DND-41 (cell line): ENCODE measurements around the gene PAFAH2.

Source experiments
- ATAC-seq: fragments of 200-7000 bp; cut with Tn5 transposase; 3 replicates; pipeline ENCODE4 v1.9.1; 2021; ENCODE audit warnings: low read depth; ENCODE audit not compliant: insufficient read depth
- DNase-seq: peaks from one replicate; pipeline ENCODE4 v3.0.0-alpha.2; 2020
- H2AFZ ChIP-seq: 2 replicates; pipeline ENCODE4 v1.6.0; 2012; ENCODE audit warnings: low read depth, low read length
- H3K27ac ChIP-seq: 2 replicates; pipeline ENCODE4 v1.5.1; 2012; ENCODE audit warnings: low read length, inconsistent platforms
- H3K27me3 ChIP-seq: fragments of 200-600 bp; sonication (generic); 2 replicates; pipeline ENCODE4 v1.6.0; 2012; ENCODE audit warnings: low read length, mild to moderate bottlenecking, inconsistent platforms; ENCODE audit not compliant: insufficient read depth, poor library complexity
- H3K36me3 ChIP-seq: 2 replicates; pipeline ENCODE4 v1.5.1; 2012; ENCODE audit warnings: low read length, inconsistent platforms; ENCODE audit not compliant: insufficient read depth
- H3K4me1 ChIP-seq: 2 replicates; pipeline ENCODE4 v1.5.1; 2012; ENCODE audit warnings: mild to moderate bottlenecking, low read length; ENCODE audit not compliant: insufficient read depth
- H3K4me2 ChIP-seq: 2 replicates; pipeline ENCODE4 v1.6.0; 2012; ENCODE audit warnings: mild to moderate bottlenecking, moderate library complexity, low read length, inconsistent platforms; ENCODE audit not compliant: insufficient read depth
- H3K4me3 ChIP-seq, 2 experiments: fragments of 200-600 bp in 1 of 2; shearing (Covaris generic) in 1 of 2; 2 replicates each; pipeline ENCODE4 v1.5.1; 2012 to 2016; ENCODE audit warnings: inconsistent platforms in 2 of 2, low read length in 2 of 2, mild to moderate bottlenecking in 2 of 2, low read depth in 1 of 2, moderate library complexity in 1 of 2
- H3K79me2 ChIP-seq: 2 replicates; pipeline ENCODE4 v1.6.0; 2012; ENCODE audit warnings: low read length, inconsistent platforms; ENCODE audit not compliant: insufficient read depth
- H3K9ac ChIP-seq: 2 replicates; pipeline ENCODE4 v1.6.0; 2012; ENCODE audit warnings: low read depth, mild to moderate bottlenecking, inconsistent platforms, low read length, moderate library complexity
- H3K9me3 ChIP-seq: 2 replicates; pipeline ENCODE4 v1.5.1; 2012; ENCODE audit warnings: low read length, moderate library complexity, mild to moderate bottlenecking, inconsistent platforms; ENCODE audit not compliant: insufficient read depth, severe bottlenecking
- H4K20me1 ChIP-seq: 2 replicates; pipeline ENCODE4 v1.6.0; 2012; ENCODE audit warnings: low read length; ENCODE audit not compliant: insufficient read depth
- CTCF ChIP-seq: IDR thresholded peaks from 2 replicates; pipeline ENCODE4 v1.5.1; 2012; ENCODE audit warnings: borderline replicate concordance, low read length, moderate library complexity, mild to moderate bottlenecking; ENCODE audit not compliant: poor library complexity, severe bottlenecking; ENCODE audit errors: extremely low read depth
- EZH2 ChIP-seq: IDR thresholded peaks from 3 replicates; pipeline ENCODE4 v1.6.1; 2012; ENCODE audit warnings: borderline replicate concordance, low read depth, mild to moderate bottlenecking, moderate library complexity, low read length, inconsistent platforms; ENCODE audit not compliant: severe bottlenecking

PAFAH2 gene

DNA sequence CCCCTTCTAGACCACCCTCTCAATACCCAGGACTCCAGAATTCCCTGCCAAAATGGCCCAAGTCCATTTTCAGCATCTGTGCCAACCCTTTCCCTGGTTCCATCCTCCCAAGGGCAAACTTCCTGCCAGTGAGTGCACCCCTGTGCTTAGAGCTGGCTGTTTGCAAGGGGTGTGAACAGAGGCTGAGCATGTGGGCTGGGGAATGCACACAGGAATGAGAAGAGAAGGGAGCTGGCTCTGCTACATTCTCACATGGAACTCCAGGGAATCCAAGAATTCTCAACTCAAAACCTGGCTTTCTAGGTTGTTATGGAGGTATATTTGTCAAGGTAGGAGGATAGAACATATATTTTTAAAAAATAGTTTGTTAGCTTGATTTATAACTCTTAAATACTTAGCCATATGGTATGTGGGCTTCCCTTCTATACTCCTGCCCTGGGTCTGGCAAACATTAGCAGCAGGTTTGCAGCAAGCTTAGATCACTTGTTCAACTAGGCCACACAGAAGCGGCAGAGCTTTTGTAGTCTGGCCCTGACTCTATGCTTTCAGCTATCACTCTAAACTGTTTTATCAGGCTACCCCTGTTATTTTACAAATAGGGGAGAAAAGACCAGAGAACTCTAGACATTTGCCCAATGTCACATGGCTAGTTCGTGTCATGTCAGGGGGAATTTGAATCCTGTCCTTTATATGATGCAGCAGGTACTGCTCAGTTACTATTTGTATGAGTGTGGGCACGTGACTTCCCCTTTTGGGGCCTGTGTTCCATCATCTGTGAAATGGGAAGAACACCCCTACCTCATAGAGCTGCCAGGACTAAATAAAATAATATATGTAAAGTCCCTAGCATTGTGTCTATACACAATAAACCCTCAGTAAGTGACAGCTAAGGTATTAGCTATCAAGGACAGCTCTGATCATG lies 83.5 kb downstream of the PAFAH2 start:
- H3K36me3 ChIP-seq = no peaks in the 10 kb centered on the region
- no peaks in the 10 kb centered on the region for H3K27me3 ChIP-seq
- TF ChIP-seq EZH2 = no peak
- TF ChIP-seq CTCF = no peak
- H4K20me1 ChIP-seq = no peaks in the 10 kb centered on the region
- no peak overlapping the region for H3K4me3 ChIP-seq
- ATAC-seq (no peak), DNase-seq (no peak)
- no peak overlapping the region for H2AFZ ChIP-seq
- H3K27ac ChIP-seq = no peak overlapping the region
- H3K9me3 ChIP-seq = no peaks in the 10 kb centered on the region
- H3K9ac ChIP-seq = no peak overlapping the region
- no peaks in the 10 kb centered on the region for H3K79me2 ChIP-seq
- H3K4me1 ChIP-seq = peaks cover 14% of the 10 kb centered on the region
- no peak overlapping the region for H3K4me2 ChIP-seq

- Histone ChIP-seq H3K4me1 (peaks cover 8% of the 10 kb centered on the region), H3K9me3 (no peaks in the 10 kb centered on the region), H3K36me3 (no peaks in the 10 kb centered on the region), H3K79me2 (no peaks in the 10 kb centered on the region), H4K20me1 (no peaks in the 10 kb centered on the region), H3K27ac (no peak overlapping the region), H2AFZ (no peak overlapping the region), H3K9ac (no peak overlapping the region), H3K4me2 (no peak overlapping the region), H3K4me3 (no peak overlapping the region), H3K27me3 (no peaks in the 10 kb centered on the region)
- DNase-seq (no peak), ATAC-seq (no peak)
- no peak for TF ChIP-seq CTCF
- TF ChIP-seq EZH2 = no peak
Measured at GRCh38 chr1:25913206-25913605, 84.7 kb downstream of the PAFAH2 start.

DNA sequence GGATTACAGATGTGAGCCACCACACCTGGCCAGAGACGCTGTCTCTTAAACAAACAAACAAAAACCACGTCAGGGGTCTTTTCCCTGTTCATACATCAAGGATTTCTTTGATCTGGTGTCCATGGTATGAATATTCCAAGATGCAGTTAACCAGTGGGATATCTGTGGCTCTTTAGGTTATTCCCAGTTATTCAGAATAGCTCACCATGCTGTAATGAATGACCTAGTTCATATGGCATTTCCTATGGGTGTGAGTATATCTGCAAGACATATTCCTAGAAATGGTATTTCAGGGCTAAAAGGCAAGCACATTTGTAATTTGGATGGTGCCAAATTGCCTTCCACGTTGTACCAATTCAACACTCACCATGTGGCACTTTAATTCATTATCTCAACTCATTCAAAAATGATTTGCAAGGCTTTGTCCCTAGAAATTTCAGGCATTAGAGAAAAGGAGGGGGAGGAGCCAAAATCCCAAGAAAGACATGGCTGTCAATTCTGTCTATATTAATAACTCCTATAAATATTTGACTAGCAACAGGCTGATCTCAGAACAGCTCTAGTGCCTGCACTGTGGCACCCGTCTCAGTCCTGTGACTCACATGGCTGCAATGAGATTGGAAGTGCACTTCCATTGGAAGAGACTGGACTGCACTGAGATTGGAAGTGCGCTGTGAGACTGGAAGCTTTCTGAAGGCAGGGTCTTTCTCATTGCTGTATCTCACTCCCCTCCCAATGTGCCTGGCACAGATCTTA lies 85.6 kb downstream of the PAFAH2 start:
- Histone ChIP-seq H3K9ac (no peak overlapping the region), H2AFZ (no peak overlapping the region), H4K20me1 (no peaks in the 10 kb centered on the region), H3K4me2 (no peak overlapping the region), H3K27ac (no peak overlapping the region), H3K79me2 (no peaks in the 10 kb centered on the region), H3K9me3 (no peaks in the 10 kb centered on the region), H3K4me1 (no peaks in the 10 kb centered on the region), H3K27me3 (no peaks in the 10 kb centered on the region), H3K4me3 (no peak overlapping the region), H3K36me3 (no peaks in the 10 kb centered on the region)
- ATAC-seq (no peak), DNase-seq (no peak)
- TF ChIP-seq CTCF (no peak), EZH2 (no peak)
